Upper lobe of left lung (tissue), 4 donors: ENCODE measurements around the gene CD109.
"Not testable (repeated sequence)": the region's sequence is repeated elsewhere in the genome, so short reads cannot be mapped to it uniquely, and the experiment has no call there.

Experiments
- CTCF ChIP-seq, 6 experiments: fragments of 450-650 bp in 4 of 6; fragments of 200-600 bp in 2 of 6; sonication (generic) in 2 of 6; IDR thresholded peaks; one replicate each; pipeline ENCODE4 v1.5.1; 2016 to 2019; ENCODE audit warnings: antibody characterized with exemption in 6 of 6
- EP300 ChIP-seq, 4 donors: sonication (generic); formaldehyde crosslinking; IDR thresholded peaks; one replicate each; pipeline ENCODE4 v1.5.1; 2017; ENCODE audit warnings: antibody characterized with exemption in 4 of 4, control low read depth in 2 of 4
- POLR2A ChIP-seq, 4 donors: fragments of 450-650 bp; IDR thresholded peaks; one replicate each; pipeline ENCODE4 v1.5.1; 2016 to 2017; ENCODE audit warnings: antibody characterized with exemption in 4 of 4, mild to moderate bottlenecking in 2 of 4
- POLR2AphosphoS5 ChIP-seq, 2 donors: sonication (generic); formaldehyde crosslinking; IDR thresholded peaks; one replicate each; pipeline ENCODE4 v1.5.1; 2017; ENCODE audit warnings: antibody characterized with exemption in 2 of 2

GRCh38 chr6:73683574-73683973, 12.4 kb upstream of the CD109 start:
- not testable (repeated sequence) for TF ChIP-seq CTCF, EP300, POLR2AphosphoS5, POLR2A (IDR thresholded peaks at IDR 0.05)
